ENCODE results near the gene FZD2.
A peak's percentile ranks its signal among the peaks of the same experiment; 100 is the strongest.
"Not testable (repeated sequence)": the region's sequence is repeated elsewhere in the genome, so short reads cannot be mapped to it uniquely, and the experiment has no call there.

The FZD2 gene

DNA sequence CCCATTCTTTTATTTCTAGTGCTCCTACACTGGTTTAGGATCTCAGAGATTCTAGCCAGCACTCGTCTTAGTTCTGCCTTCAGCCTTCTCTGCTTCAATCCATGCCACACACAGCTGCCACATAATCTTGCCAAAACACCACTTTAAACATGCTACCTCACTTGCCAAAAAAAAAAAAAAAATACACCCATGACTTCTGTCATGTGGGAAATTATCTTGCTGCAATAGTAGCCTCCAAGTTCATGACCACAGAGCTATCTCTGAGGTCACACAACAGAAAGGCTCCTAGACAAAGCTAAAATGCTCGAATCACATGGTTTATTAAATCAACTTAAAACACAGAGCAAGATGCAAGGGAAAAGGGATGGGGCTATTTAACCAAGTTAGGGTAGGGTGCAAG lies 18.1 kb downstream of the FZD2 start:
- no peak for DNase-seq

DNA sequence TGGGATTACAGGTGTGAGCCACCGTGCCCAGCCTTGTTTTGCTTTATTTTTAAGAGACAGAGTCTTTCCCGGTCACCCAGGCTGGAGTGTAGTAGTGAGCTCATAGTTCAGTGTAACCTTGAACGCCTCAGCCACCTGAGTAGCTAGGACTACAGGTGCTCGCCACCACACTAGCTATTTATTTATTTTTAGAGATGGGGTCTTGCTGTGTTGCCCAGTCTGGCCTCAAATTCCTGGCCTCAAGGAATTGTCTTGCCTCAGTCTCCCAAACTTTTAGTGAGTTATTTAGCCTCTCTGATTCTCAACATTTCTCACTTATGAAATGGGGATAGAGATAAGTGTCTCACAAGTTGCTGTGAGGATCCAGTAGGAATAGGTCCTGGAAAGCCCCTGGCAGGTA lies 21.7 kb downstream of the FZD2 start:
- no peak for DNase-seq

DNA sequence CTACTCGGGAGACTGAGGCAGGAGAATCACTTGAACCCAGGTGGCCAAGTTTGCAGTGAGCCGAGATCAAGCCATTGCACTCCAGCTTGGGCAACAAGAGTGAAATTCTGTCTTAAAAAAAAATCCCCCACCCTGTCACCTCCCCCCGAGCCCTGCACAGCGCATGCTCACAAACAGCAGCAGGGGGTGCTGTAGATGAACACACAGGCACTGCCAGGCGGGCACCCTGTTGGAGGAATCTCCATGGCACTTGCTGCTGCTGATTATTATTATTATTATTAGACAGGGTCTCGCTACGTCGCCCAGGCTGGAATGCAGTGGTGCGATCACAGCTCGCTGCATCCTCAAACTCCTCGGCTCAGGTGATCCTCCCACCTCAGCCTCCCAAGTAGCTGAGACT lies 24.6 kb downstream of the FZD2 start:
- no peak for DNase-seq

DNA sequence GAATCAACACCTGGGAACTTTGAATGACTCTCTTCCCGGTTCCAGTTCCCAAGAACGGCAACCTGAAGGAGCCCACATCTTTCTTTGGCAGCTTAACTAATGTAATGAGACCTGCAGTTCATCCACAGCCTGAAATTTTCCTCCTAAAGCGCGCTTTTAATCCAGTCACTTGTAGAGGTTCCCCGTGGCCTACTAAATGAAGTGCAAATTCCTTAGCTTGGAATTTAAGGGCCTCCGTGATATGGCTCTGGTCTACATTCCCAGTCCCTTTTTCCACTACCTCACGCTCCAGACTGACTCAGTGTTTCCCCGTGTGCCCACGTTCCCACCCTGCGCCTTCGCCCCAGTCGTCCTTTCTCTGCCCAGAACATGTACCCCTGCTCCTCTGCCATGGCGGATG lies 27.2 kb downstream of the FZD2 start:
- DNase-seq = no peak

DNA sequence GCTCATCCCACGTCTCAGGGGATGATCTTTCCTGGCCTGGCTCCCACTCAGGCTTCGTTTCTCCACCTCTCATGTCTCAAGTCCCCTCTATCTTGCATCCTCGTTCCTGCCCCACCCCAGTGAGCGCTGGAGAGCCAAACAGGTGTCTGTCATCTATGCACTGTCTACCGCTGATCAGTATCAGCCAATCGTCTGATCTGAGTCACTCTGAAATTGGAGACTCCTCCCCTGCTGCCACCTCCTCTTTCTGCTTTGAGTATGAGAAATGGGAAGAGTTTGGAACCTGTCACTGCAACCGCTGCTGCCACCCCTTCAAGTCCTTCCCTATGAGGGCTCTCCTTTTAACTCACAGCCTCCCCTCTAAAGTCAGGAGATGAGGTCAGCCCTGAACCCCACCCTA lies 28.0 kb downstream of the FZD2 start:
- DNase-seq = no peak

DNA sequence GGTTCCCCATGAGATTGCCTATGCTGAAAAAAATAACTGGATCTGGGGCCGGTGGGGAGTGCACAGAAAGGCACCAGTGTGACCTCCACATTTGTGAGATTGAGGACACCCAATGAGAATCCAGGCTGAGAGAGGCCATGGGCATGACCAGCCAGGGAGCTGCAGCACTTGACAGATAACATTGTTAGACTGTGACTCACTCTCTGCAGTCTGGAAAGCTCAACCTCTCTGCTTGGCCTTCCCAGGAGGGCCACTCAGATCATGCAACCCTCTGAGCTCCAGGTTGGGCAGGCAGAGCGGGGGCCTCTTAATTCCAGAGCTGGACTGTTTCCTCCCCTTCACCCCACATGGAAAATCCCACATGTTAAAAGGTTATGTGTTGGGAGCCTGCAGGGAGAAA lies 30.1 kb downstream of the FZD2 start:
- no peak for DNase-seq

DNA sequence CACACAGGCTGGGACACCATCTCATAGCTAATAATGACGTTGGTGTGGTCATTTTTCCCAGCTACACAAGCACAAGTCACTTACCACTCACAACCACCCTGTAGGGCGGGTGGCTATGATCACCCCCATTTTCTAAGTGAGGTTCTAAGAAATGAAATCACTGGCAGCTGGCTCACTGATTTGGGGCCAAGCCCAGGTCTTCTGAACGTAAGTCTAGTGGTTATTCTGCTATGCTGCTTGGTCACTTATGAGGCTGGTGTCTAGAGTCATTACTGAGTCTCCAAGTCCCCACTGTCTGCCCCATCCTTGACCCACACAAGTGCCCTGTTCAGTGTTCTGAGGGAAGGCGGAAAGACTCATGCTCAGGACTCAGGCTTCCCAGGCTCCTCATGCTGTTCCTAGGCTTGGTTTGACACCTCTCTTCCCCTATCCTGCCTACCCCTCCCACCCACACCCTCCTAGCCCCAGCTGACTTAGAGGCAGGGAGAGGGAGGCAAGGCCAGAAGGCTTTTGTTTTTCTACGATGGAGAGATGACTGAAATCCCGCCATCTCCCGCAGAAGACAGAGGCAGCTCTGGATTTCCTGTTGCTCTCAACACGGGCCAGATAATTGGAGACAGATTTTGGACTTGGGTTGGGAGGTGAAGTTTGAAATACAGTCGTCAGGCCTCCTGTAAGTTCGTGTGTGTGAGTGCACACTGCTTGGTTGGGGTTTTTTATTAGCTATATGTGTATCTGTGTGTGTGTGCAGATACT lies 32.2 kb downstream of the FZD2 start:
- no peak for DNase-seq

DNA sequence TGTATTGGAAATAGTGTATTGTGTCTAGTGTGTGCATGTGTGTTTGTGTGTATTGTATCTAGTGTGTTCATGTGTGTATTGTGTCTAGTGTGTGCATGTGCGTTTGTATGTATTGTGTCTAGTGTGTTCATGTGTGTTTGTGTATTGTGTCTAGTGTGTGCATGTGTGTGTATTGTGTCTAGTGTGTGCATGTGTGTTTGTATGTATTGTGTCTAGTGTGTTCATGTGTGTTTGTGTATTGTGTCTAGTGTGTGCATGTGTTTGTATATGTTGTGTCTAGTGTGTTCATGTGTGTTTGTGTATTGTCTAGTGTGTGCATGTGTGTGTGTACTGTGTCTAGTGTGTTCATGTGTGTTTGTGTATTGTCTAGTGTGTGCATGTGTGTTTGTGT lies 32.8 kb downstream of the FZD2 start:
- DNase-seq = not testable (repeated sequence)

DNA sequence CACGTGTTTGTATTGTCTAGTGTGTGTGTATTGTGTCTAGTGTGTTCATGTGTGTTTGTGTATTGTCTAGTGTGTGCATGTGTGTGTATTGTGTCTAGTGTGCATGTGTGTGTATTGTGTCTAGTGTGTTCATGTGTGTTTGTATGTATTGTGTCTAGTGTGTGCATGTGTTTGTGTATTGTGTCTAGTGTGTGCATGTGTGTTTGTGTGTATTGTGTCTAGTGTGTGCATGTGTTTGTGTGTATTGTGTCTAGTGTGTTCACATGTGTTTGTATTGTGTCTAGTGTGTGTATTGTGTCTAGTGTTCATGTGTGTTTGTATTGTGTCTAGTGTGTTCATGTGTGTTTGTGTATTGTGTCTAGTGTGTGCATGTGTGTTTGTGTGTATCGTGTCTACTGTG lies 33.5 kb downstream of the FZD2 start:
- DNase-seq = not testable (repeated sequence)

DNA sequence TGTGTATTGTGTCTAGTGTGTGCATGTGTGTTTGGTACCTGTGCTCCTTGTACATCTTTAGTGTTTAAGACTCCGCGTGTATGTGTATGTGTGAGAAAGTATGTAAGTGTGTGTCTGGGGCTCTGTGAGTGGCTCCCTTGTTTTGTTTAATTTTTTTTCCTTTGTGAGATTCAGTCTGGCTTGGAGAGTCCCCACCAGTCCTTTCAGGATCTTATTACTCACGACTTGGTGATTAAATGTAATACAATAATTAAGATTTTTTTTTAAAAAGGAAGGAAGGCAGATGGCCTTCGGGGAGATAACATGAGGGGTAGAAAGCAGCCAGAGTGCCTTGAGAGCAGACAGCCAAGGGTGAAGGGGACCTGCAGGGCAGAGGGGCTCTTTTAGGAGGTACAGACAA lies 33.9 kb downstream of the FZD2 start:
- no peak for DNase-seq

DNA sequence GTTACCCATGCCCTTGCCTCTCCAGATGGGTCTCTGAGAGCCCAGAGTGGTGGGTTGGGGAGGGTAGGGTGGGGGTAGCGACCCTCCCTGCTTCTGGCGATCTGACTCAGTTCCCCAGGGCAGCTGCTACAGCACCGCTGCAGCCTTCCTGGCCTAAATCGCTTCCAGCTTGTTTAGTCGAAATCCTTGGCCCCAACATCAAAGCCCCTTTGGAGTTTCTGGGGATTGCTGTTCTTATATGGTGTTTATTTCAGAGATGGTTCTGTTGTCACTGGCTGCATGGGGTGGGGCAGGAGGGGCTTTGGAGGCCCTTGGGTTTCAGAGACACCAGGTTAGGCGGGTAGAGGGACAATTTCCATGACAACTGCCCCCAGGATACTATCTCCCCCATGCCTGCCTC lies 35.9 kb downstream of the FZD2 start:
- DNase-seq = no peak

DNA sequence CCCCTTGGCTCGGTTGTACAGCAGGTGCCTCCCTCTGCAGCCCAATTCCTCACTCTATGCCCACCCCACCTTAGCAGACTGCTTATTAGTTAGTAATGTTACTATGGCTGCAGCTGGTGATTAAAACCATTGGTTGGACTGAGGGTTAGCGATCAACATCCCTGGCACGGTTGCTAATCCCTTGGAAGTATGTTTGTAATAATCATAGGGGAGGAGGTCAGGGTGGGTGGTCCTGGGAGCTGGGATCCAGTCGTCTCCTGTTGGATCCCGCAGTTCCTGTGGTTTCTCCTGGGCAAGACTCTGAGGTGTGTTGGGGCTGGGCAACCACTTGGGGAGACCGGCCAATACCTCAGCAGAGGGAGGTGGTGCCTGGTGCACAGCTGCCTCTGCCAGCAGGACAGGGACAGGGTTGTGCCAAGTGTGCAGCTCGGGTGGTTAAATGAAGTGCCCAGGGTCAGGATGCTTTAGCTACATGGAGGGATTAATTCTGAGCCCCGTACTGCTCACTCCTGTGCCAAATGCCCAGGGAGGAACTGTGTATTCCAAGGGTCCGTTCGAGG lies 38.0 kb downstream of the FZD2 start:
- DNase-seq = no peak

DNA sequence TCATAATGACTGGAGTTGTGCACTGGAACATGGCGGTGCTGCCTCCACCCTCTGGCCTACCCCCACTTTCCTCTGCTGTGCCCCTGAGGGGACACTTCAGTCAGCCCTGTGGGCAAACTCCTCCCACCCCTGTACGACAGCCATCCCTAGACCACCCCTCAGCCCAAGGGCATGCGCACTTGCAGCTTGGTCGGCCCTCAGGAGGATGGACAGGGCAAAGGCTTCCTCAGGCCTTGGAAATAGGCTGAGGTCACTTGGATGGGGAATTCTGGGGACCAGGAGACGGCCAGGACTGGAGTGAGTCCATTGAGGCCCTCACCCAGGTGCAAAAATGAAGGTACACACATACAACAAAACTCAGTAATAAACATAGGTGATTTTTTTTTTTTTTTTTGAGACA lies 41.0 kb downstream of the FZD2 start:
- DNase-seq = no peak

DNA sequence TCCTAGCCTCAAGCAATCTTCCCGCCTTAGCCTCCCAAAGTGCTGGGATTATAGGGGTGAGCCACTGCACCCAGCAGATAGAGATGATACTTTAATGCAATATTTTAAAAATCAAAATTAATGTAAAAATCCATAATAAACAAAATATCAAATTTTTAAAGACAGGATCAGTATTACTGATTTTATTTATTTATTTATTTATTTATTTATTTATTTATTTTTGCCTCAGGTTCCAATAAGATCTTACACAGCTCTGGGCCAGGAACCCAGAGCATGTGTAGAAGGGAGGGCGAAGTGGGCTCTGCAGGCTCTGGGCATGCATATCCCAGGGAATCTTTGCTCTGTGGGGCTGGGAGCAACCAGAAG lies 41.6 kb downstream of the FZD2 start:
- no peak for DNase-seq

DNA sequence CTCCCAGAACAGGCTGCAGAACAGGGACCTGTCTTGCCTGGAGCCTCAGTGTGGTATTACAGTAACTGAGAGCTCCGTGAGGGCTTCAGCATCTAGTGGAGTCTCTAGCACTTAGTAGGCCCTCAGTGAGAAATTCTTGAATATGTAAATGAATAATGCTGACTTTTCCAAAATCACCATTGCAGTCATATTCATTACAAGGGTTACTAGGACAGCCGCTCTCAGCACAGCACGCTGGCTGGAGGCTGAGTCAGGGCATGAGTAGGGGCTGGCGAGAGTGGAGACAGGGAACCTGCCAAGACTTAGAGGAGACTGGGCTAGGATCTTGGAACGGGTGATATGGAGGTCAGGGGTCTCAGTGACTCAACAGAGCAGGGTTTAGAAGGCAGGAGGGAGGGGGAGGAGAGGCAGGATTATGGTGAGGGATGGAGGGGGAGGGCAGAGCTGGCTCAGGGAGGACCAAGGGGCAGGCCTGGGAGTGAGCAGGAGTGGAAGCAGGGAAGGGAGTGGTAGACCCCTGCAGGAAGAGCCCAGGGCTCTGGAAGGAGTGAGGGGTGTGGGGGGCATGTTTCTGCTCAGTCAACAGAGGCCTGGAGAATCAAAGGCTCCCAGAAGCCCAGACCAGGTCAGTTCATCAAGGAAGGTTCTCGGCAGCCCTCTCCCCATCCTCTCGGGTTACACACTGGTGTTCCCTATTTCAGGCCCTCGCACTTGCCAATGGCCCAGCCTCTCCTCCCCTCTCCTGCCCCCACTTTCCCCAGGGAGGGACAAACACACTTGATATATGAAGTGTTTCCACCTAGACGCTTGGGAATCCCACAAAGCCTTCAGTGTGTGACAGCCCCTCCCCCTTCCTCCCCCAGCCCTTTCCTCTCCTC lies 42.3 kb downstream of the FZD2 start:
- peak in 9 of 56 donors; percentile 2 to 34 (median 6) for DNase-seq

DNA sequence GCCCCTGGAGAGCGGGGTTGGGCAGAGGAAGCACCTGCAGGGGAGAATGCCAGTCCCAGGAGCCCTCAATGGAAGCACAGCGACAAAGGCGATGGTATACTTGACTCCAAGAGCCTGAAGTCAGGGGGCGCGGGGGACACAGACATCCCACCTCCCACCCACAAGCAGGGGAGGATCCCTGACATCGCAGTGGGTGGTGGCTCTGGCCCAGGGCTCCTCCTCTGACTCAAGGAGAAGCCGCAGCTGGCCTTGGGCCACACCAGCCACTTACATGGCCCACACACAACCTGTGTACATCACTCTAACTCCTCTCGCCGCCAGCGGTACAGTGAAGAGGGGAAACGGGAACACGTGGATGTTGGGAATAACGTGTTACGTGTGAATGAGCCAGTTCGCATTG lies 44.3 kb downstream of the FZD2 start:
- DNase-seq = no peak

DNA sequence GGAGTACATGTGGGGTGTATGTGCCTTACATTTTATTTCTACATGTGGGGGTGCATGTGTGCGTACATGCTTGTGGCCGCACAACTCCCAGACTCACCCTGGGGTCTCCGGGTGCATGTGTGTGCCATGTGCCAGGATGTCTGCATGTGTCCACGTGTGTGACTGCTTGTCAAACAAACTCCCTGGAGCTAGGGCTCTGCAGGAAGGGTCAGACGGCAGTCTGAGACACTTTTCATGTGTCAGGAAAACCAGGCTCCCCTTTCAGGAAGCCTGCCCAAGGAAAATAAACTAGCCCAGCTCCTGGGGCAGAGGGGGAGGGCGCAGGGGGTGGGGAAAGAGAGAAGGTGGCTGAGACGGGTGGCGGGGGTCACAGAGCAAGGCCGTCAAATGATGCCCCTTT lies 44.7 kb downstream of the FZD2 start:
- DNase-seq = no peak

DNA sequence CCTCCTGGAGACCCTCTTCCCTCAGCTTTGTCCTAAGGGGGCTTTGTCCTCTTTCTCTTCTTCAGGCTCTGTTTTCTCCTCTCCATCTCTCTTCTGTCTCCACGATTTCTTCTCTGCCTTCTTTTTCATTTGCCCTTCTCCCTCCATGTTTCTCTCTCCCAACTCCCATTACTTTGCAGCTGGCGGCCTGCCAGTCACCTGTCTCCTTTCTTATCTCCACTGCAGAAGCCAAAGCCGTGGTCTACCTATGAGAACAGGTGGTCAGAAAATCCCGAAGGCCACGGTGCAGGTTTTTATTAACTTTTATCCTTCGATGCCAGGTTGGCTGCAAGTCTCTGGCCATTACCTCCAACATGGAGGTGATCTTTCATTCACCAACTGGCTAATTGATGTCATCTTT lies 45.1 kb downstream of the FZD2 start:
- DNase-seq = no peak

DNA sequence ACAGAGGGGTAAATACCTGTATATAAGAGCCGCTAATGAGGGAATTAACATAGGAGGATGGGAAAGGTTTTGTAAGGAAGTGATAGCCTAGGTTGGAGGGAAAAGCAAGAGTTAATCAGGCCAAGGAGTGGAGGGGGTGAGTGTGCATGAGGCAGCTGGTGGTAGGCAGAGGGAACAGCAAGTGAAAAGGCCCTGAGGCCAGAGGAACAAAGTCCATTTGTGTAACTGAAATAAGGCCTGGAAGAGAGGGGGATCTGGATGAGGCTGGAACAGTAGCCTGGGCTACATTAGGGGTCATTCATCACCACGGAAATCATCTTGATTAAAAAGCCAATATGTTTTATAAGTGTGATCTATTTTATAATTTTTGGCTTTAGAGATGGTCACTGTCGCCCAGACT lies 45.7 kb downstream of the FZD2 start:
- DNase-seq = no peak

DNA sequence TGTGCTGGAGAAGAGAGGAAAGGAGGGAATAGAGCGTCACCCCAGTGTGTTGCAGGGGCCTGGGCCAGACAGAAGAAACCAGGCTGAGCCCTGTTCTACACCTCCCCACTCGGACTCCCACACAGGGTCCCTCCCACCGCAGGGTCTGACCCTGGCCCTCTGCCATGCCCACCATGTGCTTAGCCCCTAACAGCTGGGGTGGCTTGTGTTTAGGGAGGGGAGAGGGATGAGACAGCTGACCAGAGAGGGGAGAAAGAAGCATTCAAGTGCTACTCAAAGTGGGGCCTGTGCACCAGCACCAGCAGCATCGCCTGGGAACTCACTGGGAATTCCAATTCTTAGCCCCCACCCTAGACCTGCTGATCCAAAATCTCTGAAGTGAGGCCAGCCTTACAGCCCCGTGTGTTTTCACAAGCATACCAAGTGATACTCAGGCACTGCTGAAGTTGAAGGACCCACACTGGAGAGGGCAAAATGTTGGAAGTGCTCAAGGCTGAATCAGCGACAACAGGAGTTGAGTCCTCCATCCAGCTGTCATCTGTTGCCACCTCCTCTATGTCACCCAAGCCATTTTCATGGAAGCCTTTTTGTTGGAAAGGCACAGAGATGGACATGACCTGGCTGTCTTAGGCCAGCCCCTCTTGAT lies 47.0 kb downstream of the FZD2 start:
- DNase-seq = no peak

DNA sequence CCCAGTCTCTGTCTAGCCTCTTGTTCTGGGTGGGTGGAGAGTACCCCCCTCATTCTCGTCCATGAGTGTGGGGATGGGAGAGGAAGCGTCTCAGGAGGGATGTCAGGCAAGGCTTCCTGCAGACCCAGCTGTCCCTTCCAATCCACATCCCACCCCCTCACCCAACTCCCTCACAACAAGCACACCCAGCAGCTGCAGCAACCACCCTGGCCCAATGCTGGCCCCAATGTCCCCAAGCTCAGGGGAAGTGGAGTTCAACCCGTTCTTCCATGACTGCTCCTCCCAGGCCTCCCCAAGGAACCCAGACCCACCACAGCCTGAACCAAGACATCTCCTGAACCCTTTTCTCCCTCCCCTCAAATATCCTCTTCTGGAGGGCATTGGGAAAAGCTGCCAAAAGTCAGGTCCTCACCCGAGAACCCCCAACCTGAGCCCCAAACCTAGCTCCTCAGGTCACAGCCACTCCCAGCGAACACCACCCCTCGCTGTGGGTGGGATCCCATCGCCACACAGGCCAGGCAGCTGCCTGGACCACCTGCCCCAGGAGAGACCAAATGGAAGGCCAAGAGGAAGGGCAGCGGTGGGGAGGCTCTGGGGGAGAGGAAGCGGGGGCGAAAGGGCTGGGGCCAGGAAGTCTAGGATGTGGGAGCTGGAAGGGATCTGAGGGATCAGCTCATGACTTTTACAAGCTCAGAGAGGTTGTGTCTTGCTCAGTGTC lies 47.6 kb downstream of the FZD2 start:
- no peak for DNase-seq

DNA sequence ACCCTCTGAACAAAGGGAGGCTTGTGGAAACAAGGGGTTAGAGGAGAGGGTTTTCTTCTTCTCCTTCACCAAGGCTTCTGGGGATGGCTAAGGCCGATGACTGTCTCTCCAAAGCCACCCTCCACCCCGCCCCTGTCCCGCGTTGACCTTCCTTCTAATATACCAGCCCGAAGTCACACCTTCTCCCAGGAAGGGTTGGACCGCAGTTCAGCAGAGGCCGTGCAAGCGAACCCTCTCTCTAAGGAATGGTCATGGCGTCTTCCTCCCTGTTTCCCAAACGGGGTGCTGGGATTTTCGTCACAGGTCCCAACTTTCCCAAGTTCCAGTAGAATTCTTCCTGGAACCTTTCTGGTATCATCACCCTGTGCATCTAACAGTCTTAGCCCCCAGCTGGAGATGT lies 49.4 kb downstream of the FZD2 start:
- no peak for DNase-seq

All from amygdala (tissue), 56 donors.